GM23248 (cell line): Measurements from ENCODE around the gene NKX2-3. TPM values are rescaled to one million over a fixed set of nuclear protein-coding genes. Genes with fewer than 3 reads are reported as not detected.

Source experiments
- DNase-seq: peaks from one replicate; pipeline ENCODE4 v3.0.0-alpha.2; 2015
- H2AFZ ChIP-seq: fragments of 200-600 bp; sonication (generic); 2 replicates; pipeline ENCODE4 v1.6.1; 2016; ENCODE audit warnings: antibody characterized with exemption
- H3F3A ChIP-seq: fragments of 200-600 bp; sonication (generic); 2 replicates; pipeline ENCODE4 v1.6.1; 2016; ENCODE audit warnings: mild to moderate bottlenecking, antibody characterized with exemption, mixed run types; ENCODE audit not compliant: insufficient read depth
- H3K27ac ChIP-seq: fragments of 200-600 bp; sonication (generic); 2 replicates; pipeline ENCODE4 v1.5.1; 2016; ENCODE audit warnings: mild to moderate bottlenecking
- H3K27me3 ChIP-seq: fragments of 200-600 bp; sonication (generic); replicated peaks from 2 replicates; pipeline ENCODE4 v1.6.1; 2016; ENCODE audit warnings: mild to moderate bottlenecking; ENCODE audit not compliant: insufficient read depth
- H3K36me3 ChIP-seq: fragments of 200-600 bp; sonication (generic); 2 replicates; pipeline ENCODE4 v1.6.1; 2016; ENCODE audit warnings: low read depth, mild to moderate bottlenecking
- H3K4me1 ChIP-seq: fragments of 200-600 bp; sonication (generic); 2 replicates; pipeline ENCODE4 v1.6.1; 2016; ENCODE audit warnings: mild to moderate bottlenecking; ENCODE audit not compliant: insufficient read depth
- H3K4me2 ChIP-seq: fragments of 200-600 bp; sonication (generic); one replicate; pipeline ENCODE4 v1.6.1; 2016; ENCODE audit warnings: mild to moderate bottlenecking; ENCODE audit not compliant: unreplicated experiment
- H3K4me3 ChIP-seq: fragments of 200-600 bp; sonication (generic); 2 replicates; pipeline ENCODE4 v1.5.1; 2016; ENCODE audit warnings: mild to moderate bottlenecking
- H3K79me2 ChIP-seq: fragments of 200-600 bp; sonication (generic); 2 replicates; pipeline ENCODE4 v1.6.1; 2016; ENCODE audit warnings: mild to moderate bottlenecking; ENCODE audit not compliant: insufficient read depth
- H3K9ac ChIP-seq: fragments of 200-600 bp; sonication (generic); 2 replicates; pipeline ENCODE4 v1.6.1; 2016; ENCODE audit warnings: mild to moderate bottlenecking
- H3K9me2 ChIP-seq: fragments of 200-600 bp; sonication (generic); 2 replicates; pipeline ENCODE4 v1.6.1; 2016; ENCODE audit warnings: mixed run types, mild to moderate bottlenecking, moderate library complexity; ENCODE audit not compliant: insufficient read depth
- H3K9me3 ChIP-seq: fragments of 200-600 bp; sonication (generic); one replicate; pipeline ENCODE4 v1.6.1; 2017; ENCODE audit warnings: low read depth
- H4K20me1 ChIP-seq: fragments of 200-600 bp; sonication (generic); 2 replicates; pipeline ENCODE4 v1.6.0; 2016; ENCODE audit not compliant: insufficient read depth
- EZH2 ChIP-seq: fragments of 200-600 bp; sonication (generic); IDR thresholded peaks from 2 replicates; pipeline ENCODE4 v1.6.1; 2018; ENCODE audit warnings: antibody characterized with exemption, mild to moderate bottlenecking; ENCODE audit not compliant: insufficient read depth, poor library complexity, severe bottlenecking
- EZH2phosphoT487 ChIP-seq: fragments of 200-600 bp; sonication (generic); IDR thresholded peaks from 2 replicates; pipeline ENCODE4 v1.6.1; 2018; ENCODE audit warnings: antibody characterized with exemption, moderate library complexity, mild to moderate bottlenecking, low read depth; ENCODE audit not compliant: insufficient read depth
- WGBS, 2 experiments: methylation state at CpG; one replicate each; pipeline ENCODE4 v1.1.6; 2015 to 2017; ENCODE audit warnings: low lambda C conversion rate in 2 of 2, low coverage in 1 of 2; ENCODE audit errors: missing lambda C conversion rate in 2 of 2; 5-methylcytosine and 5-hydroxymethylcytosine counted together
- in situ Hi-C: fragments of 300-500 bp; cut with MboI; formaldehyde crosslinking; loops from 2 replicates; pipeline ENCODE4 v1.15.0; 2020
- polyA plus RNA-seq: library from polyadenylated mRNA; unstranded; fragments of >200 nt; fragmentation: Nextera tagmentation; extraction: Ambion mirVana; gene quantifications from 2 replicates; pipeline ENCODE4 v1.2.1, GENCODE V29; 2016
- total RNA-seq: library from RNA; depleted of rRNA; stranded (reverse); fragments of >200 nt; shearing (Covaris generic); gene quantifications from 2 replicates; pipeline ENCODE4 v1.2.3, GENCODE V29; 2014

NKX2-3 gene
- total and polyA plus RNA-seq, 2 experiments from 2014 or later = not detected

DNA sequence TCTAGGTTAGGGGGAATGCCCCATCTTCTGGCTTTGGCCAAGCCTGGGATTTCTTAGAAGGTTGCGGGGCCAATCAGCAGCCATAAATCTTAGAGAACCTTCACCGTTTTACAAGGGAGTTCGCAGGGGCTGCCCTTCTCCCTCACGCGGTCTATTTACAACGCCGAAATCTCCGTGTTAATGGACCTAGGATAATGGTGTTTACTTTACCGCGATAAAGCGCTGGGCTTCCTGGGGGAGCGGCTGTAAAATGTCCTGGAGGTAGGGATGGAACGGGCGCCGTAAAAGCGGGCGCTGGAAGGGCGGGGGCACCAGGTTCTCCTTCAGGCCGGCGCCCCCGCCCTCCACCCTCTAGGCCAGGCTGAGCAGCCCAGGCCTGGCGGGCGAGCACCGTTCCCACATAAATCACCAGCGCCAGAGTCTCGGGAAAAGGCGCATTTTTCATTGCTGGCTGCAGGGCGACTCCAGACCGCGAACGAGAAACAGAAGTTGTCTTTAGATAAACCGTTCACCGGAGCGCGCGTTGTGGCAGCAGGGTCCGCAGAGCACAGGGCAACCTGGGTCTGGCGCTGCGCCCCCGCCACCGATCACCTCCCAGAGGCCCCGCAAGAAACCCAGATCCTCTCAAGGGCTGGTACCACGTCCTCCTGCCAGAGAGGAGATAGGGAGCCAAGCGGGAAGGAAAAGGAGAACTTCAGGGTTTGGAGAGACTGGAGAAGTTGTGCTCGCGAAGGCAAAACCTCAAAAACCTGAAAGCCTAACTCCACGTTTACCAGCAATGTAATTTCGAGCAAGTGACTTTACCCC, 12.5 kb upstream of the NKX2-3 start:
- no peaks in the 10 kb centered on the region for H3F3A ChIP-seq
- no peaks in the 10 kb centered on the region for H4K20me1 ChIP-seq
- no peaks in the 10 kb centered on the region for H3K9me3 ChIP-seq
- no peak overlapping the region for H3K4me2 ChIP-seq
- no peak overlapping the region for H3K9ac ChIP-seq
- no peaks in the 10 kb centered on the region for H3K79me2 ChIP-seq
- no peaks in the 10 kb centered on the region for H3K36me3 ChIP-seq
- DNase-seq = no peak
- peaks cover 90% of the 10 kb centered on the region for H3K27me3 ChIP-seq
- no peak overlapping the region for H3K27ac ChIP-seq
- no peaks in the 10 kb centered on the region for H3K4me1 ChIP-seq
- no peak for TF ChIP-seq EZH2
- no peak for TF ChIP-seq EZH2phosphoT487
- H3K4me3 ChIP-seq = no peak overlapping the region
- in situ Hi-C loops = no loop called here
- no peaks in the 10 kb centered on the region for H3K9me2 ChIP-seq
- H2AFZ ChIP-seq = no peak overlapping the region
- 8% methylated on average over 48 of the region's 48 CpGs for WGBS, 2 experiments

DNA sequence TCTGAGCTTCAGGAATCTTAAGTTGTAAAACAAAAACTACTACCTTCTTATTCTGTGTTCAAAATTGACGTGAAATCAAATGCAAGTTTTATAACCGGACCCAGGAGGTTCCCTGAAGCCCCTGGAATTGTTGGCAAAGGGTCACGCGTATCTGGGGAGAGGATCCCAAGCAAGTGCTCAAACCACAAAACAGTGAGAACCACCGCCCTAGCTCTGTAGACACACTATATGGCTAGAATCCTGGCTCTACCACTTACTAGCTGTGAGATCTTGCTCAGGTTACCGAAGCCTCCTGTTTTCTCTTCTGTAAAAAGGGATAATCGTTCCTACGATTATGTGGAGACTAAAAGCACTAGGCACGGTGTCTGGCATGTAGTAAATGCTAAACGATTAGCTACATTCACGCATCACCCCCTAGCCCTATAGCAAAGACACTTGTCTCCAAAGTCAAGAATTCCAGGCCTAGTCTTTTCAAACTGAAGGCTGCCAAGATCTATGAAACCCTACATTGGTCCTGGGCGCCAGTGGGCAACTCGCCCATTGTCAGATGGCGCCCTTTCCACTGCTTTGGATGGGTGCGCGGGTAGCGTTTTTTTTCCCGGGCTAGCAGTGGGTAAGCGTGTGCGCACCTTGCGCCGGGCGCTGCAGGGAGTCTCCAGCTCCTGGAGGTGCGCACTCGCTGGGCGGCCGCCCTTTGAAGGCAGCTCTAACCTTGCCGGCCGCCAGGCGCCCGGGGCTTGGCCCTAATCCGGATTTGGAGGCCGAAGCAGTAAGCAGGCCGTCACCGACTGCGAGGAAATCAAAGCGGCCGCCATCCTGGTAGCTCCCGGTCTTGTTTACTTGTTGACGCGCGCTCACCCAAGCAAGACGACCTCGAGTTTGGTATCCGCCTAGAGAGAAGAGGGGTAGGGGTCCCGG, 11.6 kb upstream of the NKX2-3 start:
- TF ChIP-seq EZH2 = peak; percentile 95
- 0 out of 2 replicates have a peak, but pooled peaks have one; percentile 67 for TF ChIP-seq EZH2phosphoT487
- Histone ChIP-seq H2AFZ (no peak overlapping the region), H3K4me2 (no peak overlapping the region), H4K20me1 (no peaks in the 10 kb centered on the region), H3F3A (no peaks in the 10 kb centered on the region), H3K27ac (no peak overlapping the region), H3K27me3 (peaks cover 92% of the 10 kb centered on the region), H3K36me3 (no peaks in the 10 kb centered on the region), H3K9ac (no peak overlapping the region), H3K4me1 (no peaks in the 10 kb centered on the region), H3K9me2 (no peaks in the 10 kb centered on the region), H3K9me3 (no peaks in the 10 kb centered on the region), H3K4me3 (no peak overlapping the region), H3K79me2 (no peaks in the 10 kb centered on the region)
- no peak for DNase-seq
- WGBS, 2 experiments = 6 to 8% methylated on average over 40 to 46 of the region's 46 CpGs
- in situ Hi-C loops = no loop called here

DNA sequence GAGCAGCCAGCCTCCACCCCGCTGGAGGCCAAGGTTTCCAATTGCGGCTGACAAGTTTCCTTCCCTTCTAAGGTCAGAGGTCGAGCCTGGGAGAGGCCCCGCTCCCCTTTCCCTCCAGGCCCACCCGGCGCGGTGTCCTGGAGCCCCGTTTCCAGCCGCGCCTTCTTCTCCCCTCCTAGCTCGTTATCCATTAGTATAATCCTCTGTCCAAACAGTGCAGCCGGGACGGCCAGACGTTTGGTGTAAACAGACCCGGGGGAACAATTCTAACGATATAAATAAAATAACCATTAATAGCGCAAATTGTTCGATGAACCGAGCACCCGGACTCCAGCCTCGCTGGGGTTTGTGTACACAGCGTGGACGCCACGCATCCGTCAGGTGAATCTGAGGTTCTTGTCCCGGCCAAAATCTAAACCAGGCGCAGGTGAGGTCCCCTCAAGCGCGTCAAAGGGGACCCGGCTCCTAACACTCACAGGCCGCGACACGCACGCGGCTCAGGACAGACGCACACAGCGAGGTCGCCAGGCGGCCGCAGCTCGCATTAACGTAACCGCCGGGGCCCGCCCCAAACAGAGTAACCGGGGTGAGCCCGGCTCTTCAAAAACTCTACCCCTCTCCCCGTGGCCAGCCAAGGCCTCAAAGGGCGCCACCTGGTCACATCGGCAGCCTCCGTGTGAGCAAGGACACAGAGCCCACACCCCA, 10.8 kb upstream of the NKX2-3 start:
- Histone ChIP-seq H2AFZ (no peak overlapping the region), H3K27ac (no peak overlapping the region), H3K79me2 (no peaks in the 10 kb centered on the region), H3K9ac (no peak overlapping the region), H3K9me3 (no peaks in the 10 kb centered on the region), H3K4me1 (no peaks in the 10 kb centered on the region), H3K4me3 (no peak overlapping the region), H3K9me2 (no peaks in the 10 kb centered on the region), H3K36me3 (no peaks in the 10 kb centered on the region), H3F3A (no peaks in the 10 kb centered on the region), H4K20me1 (no peaks in the 10 kb centered on the region), H3K27me3 (peaks cover 97% of the 10 kb centered on the region), H3K4me2 (no peak overlapping the region)
- TF ChIP-seq EZH2phosphoT487 (no peak; the same call in 1 of the 2 replicates), EZH2 (no peak)
- DNase-seq = no peak
- WGBS, 2 experiments = 11 to 12% methylated on average over 51 of the region's 51 CpGs
- in situ Hi-C loops = no loop called here
